Nephron progenitor cell (in vitro differentiated cells): ENCODE results near the gene DNAAF1.

Experiments used
- DNase-seq: peaks from one replicate; pipeline ENCODE4 v3.0.0; 2021
- H3K27ac Mint-ChIP-seq: 2 replicates; pipeline ENCODE4 v1.8.0; 2021; ENCODE audit warnings: mild to moderate bottlenecking, moderate library complexity, mixed read lengths
- H3K27me3 Mint-ChIP-seq: 2 replicates; pipeline ENCODE4 v1.8.0; 2021; ENCODE audit warnings: mild to moderate bottlenecking, low read depth, mixed read lengths; ENCODE audit not compliant: poor library complexity
- H3K36me3 Mint-ChIP-seq: 2 replicates; pipeline ENCODE4 v1.8.0; 2021; ENCODE audit warnings: low read depth, mixed read lengths
- H3K4me1 Mint-ChIP-seq: 2 replicates; pipeline ENCODE4 v1.8.0; 2021; ENCODE audit warnings: mixed read lengths
- H3K4me3 Mint-ChIP-seq: 2 replicates; pipeline ENCODE4 v1.8.0; 2021; ENCODE audit warnings: mild to moderate bottlenecking, moderate library complexity, mixed read lengths
- H3K9me3 Mint-ChIP-seq: 2 replicates; pipeline ENCODE4 v1.8.0; 2021; ENCODE audit warnings: mild to moderate bottlenecking, moderate library complexity, mixed read lengths
- TF ChIP-seq, protein P1 (sequence below): fragments of 200-600 bp; sonication (generic); IDR thresholded peaks from 2 replicates; pipeline ENCODE4 v1.5.0; 2021; ENCODE audit warnings: antibody characterized with exemption

The DNAAF1 gene

GRCh38 chr16:84144209-84144858 lies 774 bp upstream of the DNAAF1 start:
- Mint-ChIP-seq H3K4me3 (peak overlapping the region; percentile 99), H3K27ac (peak overlapping the region; percentile 85), H3K4me1 (peaks cover 40% of the 10 kb centered on the region), H3K27me3 (peaks cover 12% of the 10 kb centered on the region), H3K9me3 (peaks cover 26% of the 10 kb centered on the region), H3K36me3 (peaks cover 25% of the 10 kb centered on the region)
- TF ChIP-seq, protein P1, sequence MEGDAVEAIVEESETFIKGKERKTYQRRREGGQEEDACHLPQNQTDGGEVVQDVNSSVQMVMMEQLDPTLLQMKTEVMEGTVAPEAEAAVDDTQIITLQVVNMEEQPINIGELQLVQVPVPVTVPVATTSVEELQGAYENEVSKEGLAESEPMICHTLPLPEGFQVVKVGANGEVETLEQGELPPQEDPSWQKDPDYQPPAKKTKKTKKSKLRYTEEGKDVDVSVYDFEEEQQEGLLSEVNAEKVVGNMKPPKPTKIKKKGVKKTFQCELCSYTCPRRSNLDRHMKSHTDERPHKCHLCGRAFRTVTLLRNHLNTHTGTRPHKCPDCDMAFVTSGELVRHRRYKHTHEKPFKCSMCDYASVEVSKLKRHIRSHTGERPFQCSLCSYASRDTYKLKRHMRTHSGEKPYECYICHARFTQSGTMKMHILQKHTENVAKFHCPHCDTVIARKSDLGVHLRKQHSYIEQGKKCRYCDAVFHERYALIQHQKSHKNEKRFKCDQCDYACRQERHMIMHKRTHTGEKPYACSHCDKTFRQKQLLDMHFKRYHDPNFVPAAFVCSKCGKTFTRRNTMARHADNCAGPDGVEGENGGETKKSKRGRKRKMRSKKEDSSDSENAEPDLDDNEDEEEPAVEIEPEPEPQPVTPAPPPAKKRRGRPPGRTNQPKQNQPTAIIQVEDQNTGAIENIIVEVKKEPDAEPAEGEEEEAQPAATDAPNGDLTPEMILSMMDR = no peak
- peak; percentile 55 for DNase-seq

- Mint-ChIP-seq H3K4me1 (peaks cover 34% of the 10 kb centered on the region), H3K9me3 (peaks cover 7% of the 10 kb centered on the region), H3K27ac (no peak overlapping the region), H3K4me3 (no peak overlapping the region), H3K27me3 (peaks cover 22% of the 10 kb centered on the region), H3K36me3 (no peaks in the 10 kb centered on the region)
- no peak for DNase-seq
- TF ChIP-seq, protein P1 = no peak
Observed at GRCh38 chr16:84150926-84151325, 5.8 kb downstream of the DNAAF1 start.

- no peak overlapping the region for H3K4me3 Mint-ChIP-seq
- TF ChIP-seq, protein P1 = no peak
- no peak overlapping the region for H3K27ac Mint-ChIP-seq
- no peaks in the 10 kb centered on the region for H3K36me3 Mint-ChIP-seq
- peaks cover 47% of the 10 kb centered on the region for H3K4me1 Mint-ChIP-seq
- peaks cover 13% of the 10 kb centered on the region for H3K9me3 Mint-ChIP-seq
- DNase-seq = no peak
- peaks cover 18% of the 10 kb centered on the region for H3K27me3 Mint-ChIP-seq
Observed at GRCh38 chr16:84153660-84154214, 8.6 kb downstream of the DNAAF1 start.

DNA sequence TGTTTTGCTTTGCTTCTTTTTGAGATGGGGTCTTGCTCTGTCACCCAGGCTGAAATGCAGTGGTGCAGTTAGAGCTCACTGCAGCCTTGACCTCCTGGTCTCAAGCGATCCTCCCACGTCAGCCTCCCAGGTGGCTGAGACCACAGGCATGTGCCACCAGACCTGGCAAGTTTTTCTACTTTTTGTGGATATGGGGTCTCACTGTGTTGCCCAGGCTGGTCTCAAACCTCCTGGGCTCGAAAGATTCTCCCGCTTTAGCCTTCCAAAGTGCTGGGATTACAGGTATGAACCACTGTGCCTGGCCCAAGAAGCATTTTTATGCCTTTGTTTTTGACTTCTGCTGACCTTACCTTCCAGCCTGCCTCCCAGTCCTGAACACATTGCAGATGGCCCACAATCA lies 10.1 kb downstream of the DNAAF1 start:
- TF ChIP-seq, protein P1 = no peak
- DNase-seq = no peak
- H3K27ac Mint-ChIP-seq = no peak overlapping the region
- peaks cover 13% of the 10 kb centered on the region for H3K9me3 Mint-ChIP-seq
- no peak overlapping the region for H3K4me3 Mint-ChIP-seq
- H3K36me3 Mint-ChIP-seq = no peaks in the 10 kb centered on the region
- H3K4me1 Mint-ChIP-seq = peaks cover 55% of the 10 kb centered on the region
- H3K27me3 Mint-ChIP-seq = peaks cover 18% of the 10 kb centered on the region

GRCh38 chr16:84155771-84156170 lies 10.7 kb downstream of the DNAAF1 start:
- H3K4me1 Mint-ChIP-seq = peaks cover 54% of the 10 kb centered on the region

More at GRCh38 chr16:84155771-84156170, 10.7 kb downstream of the DNAAF1 start:
- no peak overlapping the region for H3K4me3 Mint-ChIP-seq
- TF ChIP-seq, protein P1 = no peak
- H3K27ac Mint-ChIP-seq = no peak overlapping the region
- H3K9me3 Mint-ChIP-seq = peaks cover 13% of the 10 kb centered on the region
- H3K27me3 Mint-ChIP-seq = peaks cover 16% of the 10 kb centered on the region
- no peaks in the 10 kb centered on the region for H3K36me3 Mint-ChIP-seq
- DNase-seq = no peak
